GM18508 (cell line): ENCODE results near the gene RARRES2.

ENCODE experiments used
- ATAC-seq: cut with Tn5 transposase; IDR thresholded peaks from one replicate; pipeline ENCODE4 v1.9.1; 2021; ENCODE audit warnings: moderate number of reproducible peaks; ENCODE audit not compliant: insufficient read depth, unreplicated experiment

Gene RARRES2

DNA sequence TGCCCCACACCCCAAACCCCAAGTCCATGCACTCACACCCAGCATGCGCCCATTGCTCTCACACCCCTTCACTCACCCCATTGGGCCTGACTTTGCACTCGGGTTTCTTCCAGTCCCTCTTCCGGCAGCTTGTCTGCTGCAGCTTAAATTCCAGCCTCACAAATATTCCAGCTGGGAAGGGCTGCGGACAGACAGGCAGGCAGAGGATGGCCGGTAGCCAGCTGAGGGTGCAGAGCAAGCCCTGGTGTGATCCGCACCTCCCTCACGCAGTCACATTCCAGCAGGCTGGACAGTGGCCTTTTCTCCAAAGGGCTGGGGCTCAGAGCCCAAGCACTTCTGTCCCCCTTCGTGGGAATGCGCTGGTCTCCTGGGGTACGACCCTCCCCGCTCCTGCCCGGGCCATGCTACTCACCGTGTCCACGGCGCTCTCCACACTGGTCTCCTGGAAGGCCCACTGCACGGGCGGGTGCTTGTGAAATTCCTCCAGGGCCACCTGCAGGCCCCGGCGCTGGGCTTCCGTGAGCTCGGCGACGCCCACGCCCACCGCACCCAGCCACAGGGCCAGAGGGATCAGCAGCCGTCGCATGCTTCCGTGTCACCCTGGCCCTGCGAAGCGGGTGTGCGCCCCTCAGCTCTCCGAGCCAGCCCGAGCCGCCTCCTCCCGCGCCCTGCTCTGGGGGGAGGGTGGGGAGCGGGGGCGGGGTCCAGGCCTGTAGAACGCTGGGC lies 1.2 kb downstream of the RARRES2 start:
- ATAC-seq = no peak

DNA sequence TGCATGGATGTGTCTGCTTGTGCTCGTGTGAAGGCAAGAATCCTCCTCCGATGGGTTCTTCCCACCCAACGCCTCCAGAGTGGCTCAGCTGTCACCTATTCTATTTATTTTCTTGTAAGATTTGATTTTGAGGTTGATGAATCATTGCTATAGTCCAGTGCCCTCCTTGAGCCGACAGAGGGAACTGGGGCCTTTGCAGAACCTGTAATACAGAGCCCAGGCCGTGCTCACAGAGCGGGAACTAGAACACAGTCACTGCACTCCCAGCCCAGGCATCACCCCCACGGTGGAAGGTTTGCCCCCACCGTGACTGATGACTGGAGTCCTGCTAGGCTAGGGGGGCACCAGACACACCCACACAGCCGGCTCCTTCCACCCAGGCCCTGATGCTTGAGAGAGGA lies 2.0 kb downstream of the RARRES2 start:
- no peak for ATAC-seq

DNA sequence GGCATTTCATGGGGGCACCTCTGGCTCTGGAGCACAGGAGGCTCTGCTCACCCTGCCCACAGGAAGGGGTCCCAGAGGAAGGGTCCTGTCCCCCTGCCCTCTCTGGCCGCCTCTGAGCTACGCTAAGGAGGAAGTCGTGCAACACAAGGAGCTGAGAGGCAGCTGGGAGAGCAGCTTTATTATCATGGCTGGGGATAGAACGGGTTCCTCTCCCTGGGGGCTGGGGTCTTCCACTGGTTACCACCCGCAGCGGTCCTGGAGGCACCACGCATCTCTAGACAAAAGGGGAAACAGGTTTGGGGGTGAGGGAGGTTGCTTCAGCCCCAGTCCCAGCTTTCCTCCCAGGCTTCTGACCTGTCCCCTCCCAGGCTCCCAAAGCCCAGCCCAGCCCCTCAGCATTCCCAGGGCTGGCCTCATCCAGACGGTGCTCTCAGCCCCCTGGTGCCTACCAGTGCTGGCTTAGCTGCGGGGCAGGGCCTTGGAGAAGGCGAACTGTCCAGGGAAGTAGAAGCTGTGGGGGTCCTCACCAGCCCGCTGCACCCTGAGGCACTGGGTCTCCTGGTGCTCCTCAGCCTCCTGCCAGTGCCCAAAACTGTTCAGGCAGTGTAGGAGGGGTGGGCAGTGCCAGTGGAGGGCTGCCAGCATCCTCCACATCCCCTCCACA lies 3.1 kb downstream of the RARRES2 start:
- ATAC-seq = no peak

DNA sequence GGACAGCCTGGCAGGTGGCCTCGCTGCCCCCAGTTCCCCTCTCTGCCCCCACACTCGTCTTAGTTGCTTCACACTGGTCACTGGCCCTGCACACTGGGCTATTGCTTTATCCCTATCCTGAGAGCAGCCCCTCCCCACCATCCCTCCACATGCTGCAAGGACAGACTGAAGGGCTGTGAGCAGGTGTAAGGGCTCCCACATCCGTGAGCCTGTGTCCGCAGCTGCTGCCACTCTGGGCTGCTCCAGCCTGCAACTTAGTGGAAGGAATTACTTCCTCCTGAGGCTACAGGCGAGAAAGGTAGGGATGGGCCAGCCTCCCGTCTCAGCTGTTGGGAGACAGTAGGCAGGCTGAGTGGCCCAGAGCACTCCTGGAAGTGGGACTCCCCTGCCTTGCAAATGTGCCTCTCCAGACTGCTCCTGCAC lies 3.8 kb downstream of the RARRES2 start:
- no peak for ATAC-seq

DNA sequence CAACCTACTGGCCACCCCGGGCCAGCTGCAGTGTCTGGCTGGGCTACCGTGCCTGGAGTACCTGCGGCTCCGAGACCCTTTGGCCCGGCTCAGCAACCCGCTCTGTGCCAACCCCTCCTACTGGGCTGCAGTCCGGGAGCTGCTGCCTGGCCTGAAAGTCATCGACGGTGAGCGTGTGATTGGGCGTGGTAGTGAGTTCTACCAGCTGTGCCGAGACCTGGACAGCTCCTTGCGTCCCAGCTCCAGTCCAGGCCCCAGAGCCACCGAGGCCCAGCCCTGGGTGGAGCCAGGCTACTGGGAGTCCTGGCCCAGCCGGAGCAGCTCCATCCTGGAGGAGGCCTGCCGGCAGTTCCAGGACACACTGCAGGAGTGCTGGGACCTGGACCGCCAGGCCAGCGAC lies 4.2 kb downstream of the RARRES2 start:
- no peak for ATAC-seq

DNA sequence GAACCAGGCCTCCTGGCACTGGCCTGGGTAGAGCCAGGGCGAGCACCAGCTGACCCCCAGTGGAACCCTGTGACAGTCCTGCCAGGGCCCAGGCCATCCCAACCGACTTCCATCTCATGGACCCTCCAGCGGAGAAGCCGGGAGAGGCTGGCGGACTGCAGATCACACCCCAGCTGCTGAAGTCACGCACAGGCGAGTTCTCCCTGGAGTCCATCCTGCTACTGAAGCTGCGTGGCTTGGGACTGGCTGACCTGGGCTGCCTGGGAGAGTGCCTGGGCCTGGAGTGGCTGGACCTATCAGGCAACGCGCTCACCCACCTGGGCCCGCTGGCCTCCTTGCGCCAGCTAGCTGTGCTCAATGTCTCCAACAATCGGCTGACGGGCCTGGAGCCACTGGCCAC lies 4.7 kb downstream of the RARRES2 start:
- ATAC-seq = no peak

DNA sequence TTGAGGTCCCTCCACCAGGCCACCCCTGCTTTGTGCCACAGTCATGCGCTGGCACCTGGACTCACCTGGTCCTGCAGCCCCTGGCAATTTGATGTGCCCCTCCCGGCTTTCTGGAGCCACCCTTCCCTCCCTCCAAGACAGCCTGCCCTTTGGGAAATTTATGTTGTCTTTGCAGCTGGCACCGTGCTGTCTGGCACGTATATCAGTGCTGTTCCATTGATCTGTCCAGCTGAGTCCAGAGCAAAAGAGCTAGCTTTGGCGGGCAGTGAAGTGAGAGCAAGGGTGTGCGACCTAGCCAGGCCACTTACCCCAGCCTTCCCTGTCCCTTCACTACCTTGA lies 5.7 kb downstream of the RARRES2 start:
- no peak for ATAC-seq

DNA sequence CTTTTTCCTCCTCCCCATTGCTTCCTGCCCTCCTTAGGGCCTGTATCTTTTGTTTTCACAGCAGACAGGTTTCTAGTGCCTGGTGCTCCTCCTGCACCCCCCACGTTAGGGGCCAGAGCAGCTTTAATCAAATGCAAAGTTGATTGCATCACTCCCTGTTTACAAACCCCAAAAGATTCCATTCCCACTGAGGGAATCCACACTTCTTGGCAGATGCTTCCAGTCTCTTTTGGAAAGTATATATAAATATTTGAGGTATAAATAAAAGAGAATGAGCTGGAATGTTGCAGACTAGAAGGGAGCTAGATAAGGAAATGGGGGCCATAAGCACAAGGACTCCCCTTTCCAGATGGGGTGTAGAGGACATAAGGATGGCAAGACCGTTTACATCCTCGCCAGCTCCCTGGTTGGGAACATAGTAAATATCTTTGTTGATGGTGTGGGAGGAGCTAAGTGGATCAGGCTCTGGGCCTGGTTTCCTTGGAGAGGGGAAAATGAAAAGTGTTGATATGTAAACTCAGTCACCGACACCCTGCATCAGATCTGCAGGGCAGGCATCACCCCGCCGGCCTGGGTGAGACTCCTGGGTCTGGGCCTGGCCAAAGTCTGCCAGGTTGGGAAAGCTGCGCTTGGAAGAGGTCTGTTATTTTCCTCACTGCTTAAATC lies 6.2 kb downstream of the RARRES2 start:
- ATAC-seq = no peak

DNA sequence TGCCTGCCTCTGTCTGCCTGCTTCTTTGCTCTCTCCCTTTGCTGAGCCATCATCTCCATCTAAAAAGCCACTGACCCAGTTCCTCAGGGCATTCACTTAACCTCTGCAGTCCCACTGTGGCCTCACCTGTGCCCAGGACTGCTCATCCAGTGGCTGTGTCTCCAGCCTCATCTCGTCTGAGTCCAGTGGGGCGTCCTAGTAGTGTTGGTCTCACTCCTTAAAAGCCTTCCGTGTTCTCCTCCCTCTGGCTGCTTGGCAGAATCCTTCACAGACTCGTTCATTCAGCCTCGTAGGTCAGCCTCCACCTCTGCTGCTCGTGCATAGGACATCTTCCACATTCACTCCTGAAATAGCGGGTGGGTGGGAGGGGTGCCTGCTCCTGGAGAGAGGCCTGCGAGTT lies 7.3 kb downstream of the RARRES2 start:
- ATAC-seq = no peak

DNA sequence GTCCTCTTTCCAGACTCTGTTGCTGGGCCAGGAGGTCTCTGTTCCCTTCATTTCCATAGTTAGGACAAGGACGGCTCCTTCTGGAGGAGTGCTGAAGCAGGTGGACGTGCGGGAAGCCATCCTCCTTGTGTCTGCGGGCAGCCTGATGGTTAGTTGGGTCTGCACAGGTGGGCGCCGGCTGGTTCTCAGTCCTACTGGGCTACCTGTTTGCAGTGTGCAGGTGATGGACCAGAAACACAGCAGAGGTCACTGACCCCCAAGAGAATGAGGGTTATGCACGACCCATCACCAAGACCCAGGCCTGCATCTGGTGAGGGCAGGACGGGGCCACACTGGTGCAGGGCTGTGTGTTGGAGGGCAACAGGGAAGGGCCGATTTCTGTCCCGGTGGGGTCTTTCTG lies 7.8 kb downstream of the RARRES2 start:
- no peak for ATAC-seq

DNA sequence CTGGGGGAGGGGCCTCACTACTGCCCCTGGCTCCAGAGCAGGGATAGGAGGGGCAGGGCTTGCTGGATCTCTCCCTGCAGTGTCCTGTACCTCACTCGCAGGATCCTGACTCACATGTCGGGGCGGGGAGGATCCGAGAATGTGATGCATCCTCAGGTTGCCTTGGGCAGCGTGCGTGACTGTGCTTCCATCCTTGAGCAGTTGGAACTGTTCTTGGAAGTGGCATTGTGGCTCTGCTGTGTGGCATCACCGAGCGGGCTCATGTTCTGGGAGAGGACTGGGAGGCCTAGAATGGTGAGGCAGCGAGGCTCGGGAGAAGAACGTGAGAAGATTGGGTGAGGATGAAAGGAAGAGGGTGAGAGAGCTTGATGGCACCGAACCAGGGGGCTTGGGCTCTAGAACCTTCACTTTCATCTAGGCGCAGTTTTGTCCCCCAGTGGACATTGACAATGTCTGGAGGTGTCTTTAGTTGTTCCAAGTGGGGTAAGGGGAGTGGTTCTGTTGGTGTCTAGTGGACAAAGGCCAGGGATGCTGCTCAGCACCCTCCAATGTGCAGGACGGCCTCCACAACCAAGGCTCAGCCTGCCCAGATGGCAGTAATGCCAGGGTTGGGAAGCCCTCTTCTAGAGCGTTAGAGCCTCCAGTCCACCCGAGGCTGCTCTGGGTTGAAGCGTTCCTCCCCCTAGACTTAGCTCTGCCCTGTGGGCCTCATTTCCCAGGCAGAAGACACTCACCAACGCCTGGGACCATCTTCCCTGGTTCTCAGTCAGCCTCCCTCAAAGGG lies 8.4 kb downstream of the RARRES2 start:
- ATAC-seq = no peak

DNA sequence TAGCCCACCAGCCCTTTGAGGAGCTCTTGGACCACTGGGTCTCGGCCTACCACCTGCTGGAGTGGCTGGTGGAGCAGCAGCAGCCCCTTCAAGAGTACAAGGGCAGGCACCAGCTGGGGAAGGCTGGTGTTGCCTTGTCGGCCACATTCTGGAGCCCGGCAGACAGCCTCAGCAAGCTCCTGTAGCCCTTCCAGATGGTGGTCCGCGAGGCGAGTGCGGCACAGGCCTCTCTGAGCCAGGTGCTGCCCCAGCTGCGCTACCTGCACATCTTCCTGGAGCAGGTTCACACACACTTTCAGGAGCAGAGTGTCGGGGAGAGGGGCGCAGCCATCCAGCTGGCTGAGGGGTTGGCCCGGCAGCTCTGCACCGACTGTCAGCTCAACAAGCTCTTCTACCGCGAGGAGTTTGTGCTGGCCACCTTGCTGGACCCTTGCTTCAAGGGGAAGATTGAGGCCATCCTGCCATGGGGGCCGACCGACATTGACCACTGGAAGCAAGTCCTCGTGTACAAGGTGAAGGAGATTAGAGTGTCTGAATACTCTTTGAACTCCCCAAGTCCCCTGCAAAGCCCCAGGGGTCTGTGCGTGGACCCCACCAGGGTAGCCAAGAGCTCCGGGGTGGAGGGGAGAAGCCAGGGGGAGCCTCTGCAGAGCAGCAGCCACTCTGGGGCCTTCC lies 11.1 kb downstream of the RARRES2 start:
- ATAC-seq = no peak

DNA sequence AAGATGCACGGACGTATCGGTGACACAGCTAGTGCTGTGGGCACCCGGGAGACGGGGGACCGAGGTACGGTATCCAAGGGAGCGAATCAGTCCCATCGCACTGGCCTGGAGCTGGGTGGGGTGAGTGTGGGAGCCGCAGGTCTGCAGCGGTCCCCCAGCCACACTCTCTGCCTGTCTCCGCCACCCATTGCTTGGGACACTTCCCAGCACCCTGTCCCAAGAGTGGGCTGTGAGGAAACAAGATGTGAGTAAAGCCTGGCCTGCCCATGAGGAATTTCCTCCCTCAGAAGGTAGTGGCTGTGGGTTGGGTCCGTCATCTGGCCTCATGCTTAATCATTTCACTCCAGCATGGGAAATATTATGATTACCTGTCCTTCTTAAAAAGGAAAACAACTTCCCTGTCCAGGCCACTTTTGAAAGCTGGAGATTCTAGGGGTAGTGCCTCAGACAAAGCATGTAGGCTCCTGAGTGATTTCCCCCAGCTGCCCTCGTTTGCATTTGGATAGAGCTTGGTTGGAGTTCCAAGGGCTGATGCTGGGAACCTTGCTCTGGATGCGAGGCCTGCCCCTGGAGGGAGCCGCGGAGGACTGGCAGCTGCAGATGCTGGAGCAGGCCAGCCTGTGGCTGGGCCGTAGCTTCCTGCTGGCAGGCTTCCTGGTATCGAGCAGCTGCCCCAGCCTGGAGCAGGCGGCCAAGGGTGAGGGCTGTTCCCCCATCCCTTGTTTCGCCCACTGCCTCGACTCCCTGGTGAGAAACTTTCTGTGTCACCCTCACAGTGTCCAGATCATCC lies 11.9 kb downstream of the RARRES2 start:
- ATAC-seq = no peak

DNA sequence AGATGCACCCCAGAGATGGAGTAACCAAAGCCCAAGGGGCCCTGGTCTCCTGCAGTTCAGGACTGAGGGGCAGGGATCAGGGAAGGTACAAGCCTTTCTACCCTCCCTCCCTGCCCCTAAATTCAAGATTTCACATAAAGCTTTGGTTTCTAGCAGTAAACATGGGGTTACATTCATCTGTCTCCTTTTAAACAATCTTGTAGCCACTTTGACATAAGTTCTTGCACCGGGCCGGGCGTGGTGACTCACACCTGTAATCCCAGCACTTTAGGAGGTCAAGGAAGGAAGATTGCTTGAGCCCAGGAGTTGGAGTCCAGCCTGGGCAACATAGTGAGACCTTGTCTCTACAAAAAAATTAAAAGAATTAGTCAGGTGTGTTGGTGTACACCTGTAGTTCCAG lies 14.1 kb downstream of the RARRES2 start:
- ATAC-seq = no peak

DNA sequence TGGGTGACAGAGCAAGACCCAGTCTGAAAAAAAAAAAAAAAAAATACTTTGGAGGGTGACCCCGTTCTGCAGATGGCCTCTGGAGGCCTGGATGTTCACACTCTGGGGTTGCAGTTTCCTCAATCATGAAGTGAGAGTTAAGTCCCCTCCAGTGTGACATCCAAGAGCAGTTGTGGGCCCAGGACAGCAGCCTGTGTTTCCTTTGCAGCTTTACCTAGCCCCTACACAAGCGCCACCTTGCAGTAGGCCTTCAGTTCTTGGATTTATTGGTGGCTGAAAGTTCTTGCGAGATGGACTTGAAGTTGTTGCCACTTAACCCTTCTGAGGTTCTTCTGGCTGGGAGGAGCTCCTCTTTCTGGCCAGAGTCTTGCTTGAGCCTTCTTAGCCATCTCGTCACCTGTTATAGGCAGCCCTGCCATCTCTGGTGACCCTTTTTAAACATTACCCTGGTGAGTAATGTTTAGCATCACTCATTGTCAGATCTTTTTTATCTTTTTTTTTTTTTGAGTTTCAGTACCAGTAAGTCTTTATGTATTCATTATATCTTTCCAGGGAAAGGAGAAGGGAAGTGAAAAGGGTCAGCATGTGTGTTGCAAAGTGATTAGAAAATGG lies 14.7 kb downstream of the RARRES2 start:
- no peak for ATAC-seq

DNA sequence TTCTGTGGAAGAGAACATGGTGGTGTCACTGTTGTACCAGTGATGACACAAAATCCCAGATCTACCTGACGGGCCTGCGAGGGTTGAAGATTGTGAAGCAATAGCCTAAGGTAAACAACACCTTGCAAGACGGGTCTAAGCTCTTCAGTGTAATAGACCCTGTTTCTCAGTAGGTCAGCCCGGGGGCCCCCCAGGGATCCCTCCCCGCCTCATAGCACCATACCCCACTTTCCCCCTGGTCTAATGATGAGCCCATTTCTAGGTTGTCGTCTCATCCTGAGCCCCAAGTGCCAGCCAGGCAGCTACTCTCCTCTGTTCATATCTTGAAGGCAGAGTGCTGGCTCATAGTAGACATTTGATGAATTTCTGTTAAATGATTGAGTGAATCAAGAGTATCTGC lies 15.5 kb downstream of the RARRES2 start:
- ATAC-seq = no peak

DNA sequence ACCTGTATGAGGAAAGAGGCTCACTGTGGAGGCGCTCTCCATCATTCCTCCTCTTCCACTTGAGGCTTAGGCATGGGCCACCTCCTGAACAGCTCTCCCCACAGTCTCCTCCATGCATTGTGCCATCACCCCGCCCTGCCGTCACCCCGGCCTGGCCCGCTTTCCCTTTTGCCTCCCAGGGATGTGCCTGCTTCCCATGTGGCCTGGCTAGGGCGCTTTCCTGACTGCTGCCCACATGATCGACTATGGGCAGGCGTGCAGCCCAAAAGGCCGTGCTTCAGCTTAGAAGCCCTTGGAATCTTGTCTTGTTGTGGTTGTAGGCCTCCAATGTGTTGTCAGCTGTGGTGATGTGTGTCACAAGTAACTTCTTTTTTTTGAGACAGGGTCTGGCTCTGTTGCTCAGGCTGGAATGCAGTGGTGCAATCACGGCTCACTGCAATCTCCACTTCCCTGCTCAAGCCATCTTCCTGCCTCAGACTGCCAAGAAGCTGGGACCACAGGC lies 16.3 kb downstream of the RARRES2 start:
- ATAC-seq = no peak

DNA sequence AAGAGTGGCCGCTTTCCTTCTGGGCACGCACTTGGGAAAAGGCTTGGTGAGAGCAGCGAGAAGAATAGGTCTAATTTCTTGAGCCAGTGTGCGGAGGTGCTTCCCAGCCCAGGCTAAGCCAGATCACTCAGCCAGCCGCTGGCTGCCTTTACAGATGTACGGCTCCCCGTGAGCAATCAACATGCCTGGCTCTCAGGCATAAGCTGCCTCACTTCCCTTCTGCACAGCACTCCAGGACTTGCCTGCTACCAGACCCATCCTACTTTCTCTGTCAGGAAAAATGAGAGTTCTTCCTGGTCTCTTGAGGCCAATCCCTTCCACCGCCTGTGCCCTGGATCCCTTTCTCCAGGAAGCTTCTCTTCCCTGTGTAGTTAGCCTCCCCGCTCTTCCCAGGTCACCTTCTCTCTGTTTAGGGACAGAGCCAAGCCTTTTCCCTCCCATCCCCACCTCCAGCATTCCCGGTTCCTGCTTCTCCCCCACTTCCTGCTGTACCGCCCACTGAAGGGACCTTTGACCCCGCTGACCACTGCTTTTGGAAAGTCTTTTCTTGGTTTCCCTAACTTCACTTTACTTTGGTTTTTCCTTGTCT lies 17.0 kb downstream of the RARRES2 start:
- ATAC-seq = no peak
